NCI-H2196 (cell line): ENCODE results near the gene GPR39.

Experiments
- DNase-seq: peaks from one replicate; lab custom pipeline; 2025; ENCODE audit not compliant: unreplicated experiment; lab: John Stamatoyannopoulos, UW

GPR39 gene

GRCh38 chr2:132560562-132560961 is 144.0 kb downstream of the GPR39 start:
- DNase-seq: peak; percentile 12

DNA sequence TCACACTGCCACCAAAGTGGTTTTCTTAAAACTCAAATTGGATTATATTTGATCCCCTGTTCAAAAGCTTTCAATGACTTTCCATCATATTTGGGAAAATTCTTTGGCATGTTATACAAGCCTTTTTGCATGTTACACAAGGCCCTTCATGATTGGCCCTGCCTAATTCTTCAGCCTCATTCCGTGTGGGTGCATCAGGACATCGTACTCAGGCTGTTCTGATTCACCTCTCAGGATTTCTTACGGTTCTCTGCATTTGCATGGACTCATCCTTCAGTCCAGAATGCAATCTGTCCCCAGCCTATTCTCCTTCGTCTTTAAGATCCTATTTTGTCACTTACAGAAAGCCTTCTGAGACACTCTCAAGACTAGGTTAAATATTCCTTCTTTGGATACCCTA is 145.6 kb downstream of the GPR39 start:
- DNase-seq: no peak

DNA sequence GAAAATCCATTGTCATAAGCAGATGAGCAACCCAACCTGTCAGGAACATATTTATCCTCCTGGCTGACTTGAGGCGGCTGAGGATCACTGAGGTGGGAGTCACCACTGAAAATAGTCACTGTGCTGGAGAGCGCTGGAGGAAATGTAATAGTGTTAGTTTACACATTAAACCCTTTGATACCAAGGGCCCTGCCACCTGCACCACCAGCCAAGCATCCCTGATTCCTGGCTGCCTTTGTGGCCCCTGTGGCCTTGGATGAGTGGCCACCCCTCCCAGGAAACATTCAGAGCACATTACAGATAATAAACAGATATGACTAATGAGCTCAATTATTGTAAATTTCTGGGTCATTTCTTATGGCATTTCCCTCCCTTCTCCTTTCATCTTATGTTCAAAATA is 147.5 kb downstream of the GPR39 start:
- DNase-seq: peak; percentile 44

GRCh38 chr2:132566379-132566778 is 149.8 kb downstream of the GPR39 start:
- DNase-seq: no peak

DNA sequence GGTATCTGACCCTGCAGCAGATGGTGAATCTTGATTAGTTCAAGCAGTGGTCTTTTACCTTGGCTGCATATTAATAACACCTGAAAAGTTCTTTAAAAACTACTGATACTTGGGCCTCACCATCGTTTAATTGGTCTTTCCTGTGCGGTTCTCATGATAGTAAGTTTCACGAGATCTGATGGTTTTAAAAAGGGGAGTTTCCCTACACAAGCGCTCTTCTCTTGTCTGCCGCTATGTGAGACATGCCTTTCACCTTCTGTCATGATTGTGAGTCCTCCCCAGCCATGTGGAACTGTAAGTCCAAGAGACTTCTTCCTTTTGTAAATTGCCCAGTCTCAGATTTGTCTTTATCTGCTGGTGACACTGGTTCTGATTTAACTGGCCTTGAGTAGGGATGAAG is 151.1 kb downstream of the GPR39 start:
- no peak for DNase-seq

- no peak for DNase-seq
Measured at GRCh38 chr2:132568656-132569055, 152.1 kb downstream of the GPR39 start.

DNA sequence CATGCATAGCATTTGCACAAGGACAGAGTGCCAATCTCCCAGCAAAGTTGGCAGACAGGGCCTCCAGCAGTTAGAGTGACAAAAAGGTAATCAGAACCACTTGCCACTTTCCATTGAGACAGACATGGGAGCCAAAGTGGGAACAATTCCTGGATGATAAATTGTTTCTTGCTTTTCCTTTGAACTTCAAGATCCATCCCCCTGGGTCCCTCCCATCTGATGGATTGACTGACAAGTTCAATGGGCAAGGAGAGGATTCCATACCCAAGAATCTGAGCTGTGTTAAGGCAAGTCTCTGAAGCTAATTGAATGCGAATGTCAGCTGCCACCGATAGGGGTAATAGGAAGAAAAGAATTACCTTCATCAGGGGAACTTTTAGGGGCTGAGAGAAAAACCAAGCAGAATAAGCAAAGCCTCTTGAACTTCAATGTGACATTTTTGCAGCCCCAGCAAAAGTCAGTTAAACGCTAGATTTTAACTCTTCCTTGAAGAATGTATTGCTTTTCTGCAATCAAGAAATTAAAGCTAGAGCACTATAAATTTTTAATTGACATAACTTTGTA is 156.9 kb downstream of the GPR39 start:
- no peak for DNase-seq

- no peak for DNase-seq
Measured at GRCh38 chr2:132577686-132578085, 161.1 kb downstream of the GPR39 start.

- DNase-seq: no peak
Measured at GRCh38 chr2:132581591-132581990, 165.0 kb downstream of the GPR39 start.

DNA sequence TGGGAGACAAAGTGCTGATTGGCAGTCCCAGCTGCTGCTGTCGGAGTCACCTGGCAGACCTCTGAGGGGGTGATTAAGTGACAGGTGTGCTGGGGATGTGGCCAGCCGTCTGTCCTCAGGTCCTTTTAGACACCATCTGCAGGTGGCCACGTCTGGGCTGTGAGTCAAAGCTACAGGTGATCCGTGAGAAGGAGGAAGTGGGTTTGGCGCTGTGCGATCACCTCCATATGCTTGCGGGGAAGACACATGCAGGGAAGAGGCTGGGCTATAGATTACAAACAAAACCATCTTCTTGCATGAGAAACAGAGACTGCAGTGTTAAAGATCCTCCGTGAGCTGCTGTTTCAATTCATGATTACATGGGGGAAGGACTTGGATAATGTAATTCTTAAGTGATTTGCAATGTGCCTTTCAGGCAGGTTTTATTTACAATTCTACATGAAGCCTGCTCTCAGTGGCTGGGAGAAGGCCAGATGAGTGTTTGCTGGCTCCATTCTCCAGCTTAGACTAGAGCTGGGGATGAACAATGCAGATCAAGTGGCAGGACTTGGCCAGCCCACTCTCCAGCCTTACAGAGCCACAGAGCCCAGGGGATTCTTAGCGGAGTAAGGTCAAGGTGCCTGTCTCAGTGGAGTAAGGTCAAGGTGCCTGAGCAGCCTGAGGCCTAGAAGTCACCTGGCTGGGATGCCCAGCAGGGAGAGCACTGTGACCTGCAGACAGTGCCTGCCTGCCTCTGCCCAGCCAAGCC is 165.6 kb downstream of the GPR39 start:
- DNase-seq: peak; percentile 83

GRCh38 chr2:132583666-132584360 is 167.2 kb downstream of the GPR39 start:
- no peak for DNase-seq

GRCh38 chr2:132584976-132585817 is 168.6 kb downstream of the GPR39 start:
- no peak for DNase-seq

GRCh38 chr2:132586101-132586511 is 169.5 kb downstream of the GPR39 start:
- no peak for DNase-seq

- no peak for DNase-seq
Measured at GRCh38 chr2:132586835-132587234, 170.2 kb downstream of the GPR39 start.

DNA sequence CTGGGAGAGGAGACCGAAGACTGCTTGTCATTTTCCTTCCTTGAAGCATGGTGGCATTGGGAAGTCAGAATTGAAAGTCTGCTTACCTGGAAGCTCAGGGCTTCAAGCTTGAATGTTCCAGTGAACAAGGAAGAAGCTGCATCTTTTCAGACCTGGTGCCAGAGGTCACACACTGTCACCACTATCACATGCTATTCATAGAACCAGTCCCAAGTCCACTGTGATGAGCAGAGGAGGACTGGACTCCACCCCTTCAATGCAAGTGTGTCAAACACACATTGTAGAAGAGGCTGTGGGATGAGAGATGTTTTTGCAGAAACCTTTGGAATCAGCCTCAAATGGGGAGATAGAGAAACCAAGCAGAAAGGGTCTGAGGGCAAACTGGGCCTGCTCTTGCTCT is 172.0 kb downstream of the GPR39 start:
- no peak for DNase-seq

DNA sequence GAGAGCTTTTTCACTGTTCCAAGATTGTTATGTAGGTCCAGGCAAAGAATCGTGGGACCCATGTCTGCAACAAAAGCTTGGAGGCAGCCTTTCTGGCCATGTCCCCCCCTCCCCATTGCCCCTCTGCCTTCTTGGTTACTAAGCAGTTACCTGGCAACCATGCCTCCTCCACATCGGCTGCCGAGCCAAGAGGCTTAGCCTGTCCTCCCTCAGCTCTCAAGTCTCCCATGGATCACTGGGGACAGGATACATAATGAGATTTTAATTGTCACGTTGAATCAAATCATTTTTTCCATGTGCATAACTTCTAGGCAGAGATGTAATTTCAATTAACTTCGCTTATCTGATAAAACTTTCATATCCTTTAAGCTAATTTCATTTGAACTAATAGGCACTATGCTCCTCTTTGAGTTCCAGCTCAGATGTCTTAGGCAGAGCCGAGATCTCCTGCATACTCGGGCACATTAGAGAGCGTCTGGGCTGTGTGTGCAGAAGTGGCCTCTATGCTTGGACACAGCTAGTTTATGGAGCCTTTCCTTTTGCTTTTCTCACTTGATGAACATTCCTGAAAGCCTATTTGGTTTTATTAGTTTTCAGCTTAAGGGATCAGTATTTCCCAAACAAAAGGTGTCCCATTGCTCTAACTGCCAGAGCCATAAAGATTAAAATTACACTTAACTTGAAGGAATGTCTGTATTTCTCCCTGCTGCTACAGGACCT is 172.7 kb downstream of the GPR39 start:
- DNase-seq: no peak

- DNase-seq: no peak
Measured at GRCh38 chr2:132589966-132590365, 173.4 kb downstream of the GPR39 start.

DNA sequence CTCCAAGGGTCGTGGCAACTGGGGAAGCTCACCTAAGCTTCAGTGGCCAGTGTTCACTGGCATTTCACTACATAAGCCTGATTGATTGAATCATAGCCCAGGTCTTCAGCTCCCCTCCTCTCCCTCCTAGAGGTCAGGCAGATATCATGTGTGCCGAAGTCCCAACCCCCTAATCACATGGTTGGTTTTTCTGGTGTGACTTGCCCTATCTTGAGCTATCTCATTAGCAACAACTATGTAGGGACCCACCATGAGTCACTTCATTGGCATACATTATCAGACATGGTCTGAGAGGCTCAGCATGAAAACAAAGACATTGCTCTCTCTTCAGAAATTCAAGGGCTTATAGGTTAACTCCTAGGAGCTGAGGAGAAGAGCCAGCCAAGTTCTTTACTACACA is 176.6 kb downstream of the GPR39 start:
- DNase-seq: no peak

DNA sequence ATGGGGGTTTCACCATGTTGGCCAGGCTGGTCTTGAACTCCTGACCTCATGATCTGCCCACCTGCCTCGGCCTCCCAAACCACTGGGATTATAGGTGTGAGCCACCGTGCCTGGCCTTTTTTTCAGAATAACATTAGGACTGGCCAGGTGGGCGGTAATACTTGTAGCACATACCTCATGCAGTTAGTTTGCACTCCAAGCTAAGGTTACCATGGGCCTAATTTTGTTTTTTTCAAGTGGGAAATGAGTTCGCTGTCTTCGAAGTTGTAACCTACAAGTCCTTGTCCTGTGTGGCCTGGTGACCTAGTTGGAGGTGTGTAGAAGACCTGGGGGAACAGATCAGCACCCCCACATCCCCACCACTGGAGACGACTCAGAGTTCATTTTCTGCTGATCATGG is 178.6 kb downstream of the GPR39 start:
- no peak for DNase-seq

DNA sequence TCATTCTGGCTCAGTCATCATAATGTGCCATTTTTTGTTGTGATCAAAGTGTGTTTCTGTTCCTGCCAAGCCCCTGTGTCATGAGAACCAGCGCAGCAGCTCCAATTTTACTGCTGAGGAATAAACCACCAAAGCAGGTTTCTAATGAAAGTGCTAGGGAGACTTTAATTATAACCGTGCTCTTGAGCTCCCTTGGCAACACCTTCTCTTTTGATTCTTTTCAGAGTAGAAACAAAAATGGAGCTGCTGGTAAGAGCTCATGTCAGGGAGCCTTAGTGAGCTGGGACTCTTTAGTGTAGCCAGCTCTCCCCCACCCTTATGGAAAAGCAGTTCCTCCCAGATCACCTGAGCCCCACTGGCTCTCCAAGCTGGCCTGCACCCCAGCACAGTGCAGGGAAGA is 179.1 kb downstream of the GPR39 start:
- no peak for DNase-seq

DNA sequence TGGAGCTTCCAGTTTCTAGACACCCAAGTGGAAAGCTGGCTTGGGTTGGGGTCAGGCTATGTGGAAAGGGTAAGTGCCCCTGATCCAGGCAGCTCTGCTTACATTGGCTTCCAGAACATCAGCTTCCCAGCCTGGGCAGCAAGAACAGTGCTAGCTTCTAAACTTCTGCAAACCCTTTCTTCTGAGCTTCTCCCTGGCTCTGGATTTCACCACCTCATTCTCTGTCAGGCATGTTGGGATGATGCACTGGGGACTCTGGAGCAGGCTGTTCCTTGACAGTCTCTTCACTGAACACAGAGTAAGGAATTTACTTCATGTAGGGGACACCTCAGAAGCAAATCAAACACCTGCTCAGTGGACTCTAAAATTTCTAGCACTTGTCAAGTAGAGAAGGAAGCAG is 180.6 kb downstream of the GPR39 start:
- DNase-seq: no peak
